K562 (cell line): ENCODE results near the gene KATNB1. TPM values are rescaled to one million over a fixed set of nuclear protein-coding genes. Genes with fewer than 3 reads are reported as not detected.

ENCODE experiments used
- ATAC-seq: fragments of 200-7000 bp; cut with Tn5 transposase; 3 replicates; pipeline ENCODE4 v1.9.1; 2020; ENCODE audit warnings: moderate library complexity
- BruUV-seq: library from RNA; stranded (reverse); fragments of 400-500 nt; replicated peaks from 2 replicates; lab custom pipeline; 2021; lab: Mats Ljungman, UMichigan
- CTCF ChIA-PET: fragments of 300-600 bp; formaldehyde crosslinking; extraction: SDS; loops from one replicate; lab custom pipeline; 2021; ENCODE audit warnings: low intra/inter-chr PET ratio; lab: Yijun Ruan, JAX
- POLR2A ChIA-PET: fragments of 300-600, 350-650 bp; sonication (Branson Sonifier 250); formaldehyde crosslinking; extraction: SDS; loops from one replicate; lab custom pipeline; 2021; ENCODE audit warnings: antibody characterized with exemption, inconsistent platforms; lab: Yijun Ruan, JAX
- DNase-seq, 4 experiments: peaks; one replicate each; pipeline versions ENCODE4 v3.0.0 to v3.0.0-alpha.2; 2011 to 2018; ENCODE audit warnings: low spot score in 3 of 4, mixed read lengths in 3 of 4; ENCODE audit errors: extremely low read depth in 1 of 4
- FAIRE-seq: peaks from 2 replicates; lab custom pipeline; 2011; peaks lifted over from hg19 to GRCh38; lab: Jason Lieb, UNC
- H2AFZ ChIP-seq: 2 replicates; pipeline ENCODE4 v1.6.0; 2011; ENCODE audit warnings: low read depth, low read length, control low read depth, inconsistent platforms
- H3K27ac ChIP-seq: fragments of 200-600 bp; 3 replicates; pipeline ENCODE4 v1.8.0; 2011; ENCODE audit warnings: low read depth, mild to moderate bottlenecking, control low read depth, inconsistent platforms, low read length, moderate library complexity, mixed read lengths; ENCODE audit errors: extremely low read depth
- H3K27me3 ChIP-seq, 2 experiments: fragments of 300-600 bp in 1 of 2; 2 replicates in 1 of 2; 3 replicates in 1 of 2; pipeline versions ENCODE4 v1.6.0 to v1.8.0; 2011; ENCODE audit warnings: inconsistent platforms in 2 of 2, low read length in 2 of 2, mild to moderate bottlenecking in 1 of 2, mixed read lengths in 1 of 2, moderate library complexity in 1 of 2; ENCODE audit not compliant: control insufficient read depth in 2 of 2, insufficient read depth in 2 of 2
- H3K36me3 ChIP-seq: fragments of 300-600 bp; 3 replicates; pipeline ENCODE4 v1.8.0; 2011; ENCODE audit warnings: mild to moderate bottlenecking, low read length, inconsistent platforms; ENCODE audit not compliant: control insufficient read depth, insufficient read depth
- H3K4me1 ChIP-seq, 2 experiments: fragments of 200-600 bp in 1 of 2; replicated peaks in 1 of 2; 2 replicates in 1 of 2; 3 replicates in 1 of 2; pipeline versions ENCODE4 v1.5.1 to v1.8.0; 2011; ENCODE audit warnings: inconsistent platforms in 2 of 2, low read length in 2 of 2, mild to moderate bottlenecking in 1 of 2, mixed read lengths in 1 of 2, moderate library complexity in 1 of 2; ENCODE audit not compliant: control insufficient read depth in 2 of 2, insufficient read depth in 2 of 2
- H3K4me2 ChIP-seq: 2 replicates; pipeline ENCODE4 v1.6.1; 2011; ENCODE audit warnings: low read length, control low read depth, inconsistent platforms, mixed read lengths; ENCODE audit not compliant: insufficient read depth
- H3K4me3 ChIP-seq: fragments of 200-600 bp; sonication (generic), shearing (Covaris generic); 2 replicates; pipeline ENCODE4 v1.5.1; 2016; ENCODE audit warnings: control low read depth, inconsistent platforms
- H3K79me2 ChIP-seq: fragments of 200-600 bp; 3 replicates; pipeline ENCODE4 v1.8.0; 2011; ENCODE audit warnings: low read length, inconsistent platforms; ENCODE audit not compliant: control insufficient read depth, insufficient read depth
- H3K9ac ChIP-seq, 2 experiments: 2 replicates each; pipeline versions ENCODE4 v1.6.0 to v1.6.1; 2011; ENCODE audit warnings: low read depth in 2 of 2, low read length in 2 of 2, control low read depth in 1 of 2, inconsistent platforms in 1 of 2, mild to moderate bottlenecking in 1 of 2, mixed read lengths in 1 of 2; ENCODE audit not compliant: insufficient read depth in 1 of 2
- H3K9me1 ChIP-seq: one replicate; pipeline ENCODE4 v1.6.0; 2011; ENCODE audit warnings: inconsistent platforms, mild to moderate bottlenecking, low read length, moderate library complexity; ENCODE audit not compliant: control insufficient read depth, insufficient read depth
- H3K9me3 ChIP-seq: replicated peaks from 2 replicates; pipeline ENCODE4 v1.5.1; 2011; ENCODE audit warnings: low read depth, low read length, inconsistent platforms; ENCODE audit not compliant: control insufficient read depth, insufficient read depth
- H4K20me1 ChIP-seq: replicated peaks from 2 replicates; pipeline ENCODE4 v1.6.1; 2011; ENCODE audit warnings: low read length, inconsistent platforms, mixed read lengths; ENCODE audit not compliant: control insufficient read depth, insufficient read depth
- ESRRA ChIP-seq: fragments of 450-650 bp; IDR thresholded peaks from 2 replicates; pipeline ENCODE4 v1.6.1; 2014; ENCODE audit warnings: low read depth, mild to moderate bottlenecking, moderate library complexity, borderline replicate concordance
- FIP1L1 ChIP-seq: fragments of 200-400 bp; formaldehyde crosslinking; IDR thresholded peaks from 2 replicates; pipeline ENCODE4 v1.6.1; 2018; ENCODE audit warnings: mild to moderate bottlenecking, low read depth, low read length; ENCODE audit not compliant: poor library complexity, severe bottlenecking
- SPI1 ChIP-seq: IDR thresholded peaks from 2 replicates; pipeline ENCODE4 v1.6.1; 2011; ENCODE audit warnings: low read depth, low read length, control low read depth, borderline replicate concordance
- WGBS: fragments of 100-300 bp; shearing (Covaris generic); methylation state at CpG from one replicate; pipeline ENCODE4 v1.1.6; 2016; ENCODE audit warnings: low coverage, mixed read lengths; ENCODE audit not compliant: insufficient coverage; ENCODE audit errors: missing lambda C conversion rate; 5-methylcytosine and 5-hydroxymethylcytosine counted together
- in situ Hi-C: fragments of 300-500 bp; cut with MboI; formaldehyde crosslinking; loops from 4 replicates; pipeline ENCODE4 v1.15.0; 2018; ENCODE audit warnings: inconsistent platforms, mixed read lengths
- intact Hi-C: fragments of 100-400 bp; cut with micrococcal nuclease; formaldehyde crosslinking; loops from 2 replicates; pipeline ENCODE4 v1.14.2; 2022
- polyA plus RNA-seq, 8 experiments: library from polyadenylated mRNA; depleted of rRNA in 4 of 8; stranded (reverse) in 5 of 8; unstranded in 3 of 8; fragments of >200 nt; fragmentation: Nextera tagmentation in 2 of 8; fragmentation: Illumina TruSeq in 1 of 8; extraction: Ambion mirVana in 2 of 8; extraction: Trizol in 1 of 8; gene quantifications; 2 replicates each; pipeline versions ENCODE4 v1.2.1 to v1.2.3, GENCODE V29; 2011 to 2014; ENCODE audit warnings: inconsistent platforms in 1 of 8, missing spikeins in 1 of 8
- total RNA-seq, 7 experiments: library from RNA; depleted of rRNA in 6 of 7; stranded (reverse); fragments of >200 nt in 6 of 7; fragmentation: Illumina TruSeq in 2 of 7; extraction: Trizol in 2 of 7; gene quantifications; 2 replicates each; pipeline versions ENCODE4 v1.2.1 to v1.2.3, GENCODE V29; 2011 to 2021; ENCODE audit warnings: low replicate concordance in 1 of 7

Gene KATNB1
- total and polyA plus RNA-seq, 9 of the 15 experiments (the other 6 are each of a cell fraction or from before 2014, with no cell fraction given), result 1.2 to 52.6 (median 21.9) TPM

DNA sequence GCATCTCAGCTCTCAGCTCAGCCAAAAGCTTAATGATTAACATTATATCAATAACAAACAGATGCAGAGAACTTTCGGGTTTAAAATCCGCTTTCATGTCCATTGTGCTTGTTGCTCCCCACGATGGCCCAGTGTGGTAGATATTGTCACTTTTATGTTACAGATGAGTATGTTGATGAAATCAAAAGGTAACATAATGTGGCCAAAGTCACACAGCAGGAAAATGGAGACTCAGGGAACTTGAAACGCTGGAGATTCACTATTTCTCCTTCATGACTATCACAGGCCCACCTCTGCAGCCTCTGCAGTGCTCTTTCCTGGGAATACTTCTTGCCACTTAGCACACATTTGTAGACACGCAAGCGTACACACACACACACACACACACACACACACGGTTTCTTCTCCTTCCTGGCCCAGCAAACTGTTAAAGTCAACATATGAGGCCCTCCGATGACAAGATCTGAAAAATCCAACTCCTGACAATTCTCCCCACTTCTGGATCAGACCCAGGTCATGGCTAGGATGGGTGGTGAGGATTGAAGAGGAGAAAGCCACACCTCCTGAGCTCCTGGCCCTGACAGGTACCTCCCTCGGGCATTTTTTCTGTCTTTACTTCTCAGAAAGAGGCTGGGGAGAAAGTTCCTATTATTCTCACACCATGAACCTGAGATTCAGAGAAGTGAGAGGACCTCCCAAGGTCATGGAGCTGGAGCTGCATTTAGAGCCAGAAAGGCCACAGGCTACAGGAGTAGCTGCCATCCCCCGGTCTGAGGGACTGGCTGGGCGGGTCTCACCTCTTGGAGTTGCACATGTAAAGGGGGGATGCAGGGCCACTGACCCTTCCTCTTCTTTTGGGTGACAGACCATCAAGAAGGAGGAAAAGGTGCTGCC lies 31.3 kb upstream of the KATNB1 start:
- FAIRE-seq (no peak), ATAC-seq (no peak), DNase-seq (no peak)
- POLR2A ChIA-PET, result interaction anchor here (0.8 to 1.0 kb wide), 3 partner anchors 10 to 38 kb away, joined by 3 to 4 read pairs (median 3); partner anchors contain the start of genes DRC7 and KATNB1
- 30% methylated on average over 11 of the region's 11 CpGs for WGBS
- Histone ChIP-seq H3K36me3 (no peaks in the 10 kb centered on the region), H3K9ac (no peak overlapping the region), H3K9me1 (no peaks in the 10 kb centered on the region), H3K4me3 (no peak overlapping the region), H3K4me1 (peaks cover 18 to 21% of the 10 kb centered on the region in 2 experiments), H4K20me1 (no peaks in the 10 kb centered on the region), H3K79me2 (no peaks in the 10 kb centered on the region), H3K9me3 (no peaks in the 10 kb centered on the region), H3K4me2 (no peak overlapping the region), H3K27ac (no peak overlapping the region), H2AFZ (no peak overlapping the region), H3K27me3 (peaks cover 3 to 6% of the 10 kb centered on the region in 2 experiments; a peak in 3 of 5 replicates)
- TF ChIP-seq FIP1L1 (no peak), SPI1 (no peak), ESRRA (peak; percentile 20; the same call in 1 of the 2 replicates)
- BruUV-seq, result no TSS peak
- in situ Hi-C loops, result no loop called here
- intact Hi-C loops, result no loop called here
- CTCF ChIA-PET, result no interaction called here
